GM10248 (cell line): ENCODE measurements around the gene GPD2.

Source experiments
- CTCF ChIA-PET: fragments of 300-600 bp; sonication (Branson Sonifier 250); formaldehyde crosslinking; extraction: SDS; loops from one replicate; lab custom pipeline; 2021; ENCODE audit warnings: antibody characterized with exemption; lab: Yijun Ruan, JAX
- POLR2A ChIA-PET: fragments of 350-650 bp; sonication (Branson Sonifier 250); formaldehyde crosslinking; extraction: SDS; loops from one replicate; lab custom pipeline; 2020; ENCODE audit warnings: antibody characterized with exemption; lab: Yijun Ruan, JAX
- DNase-seq: peaks from one replicate; pipeline ENCODE4 v3.0.0; 2012; ENCODE audit errors: extremely low spot score
- CTCF ChIP-seq: IDR thresholded peaks from 2 replicates; pipeline ENCODE4 v1.5.1; 2012; ENCODE audit warnings: mild to moderate bottlenecking, low read depth; ENCODE audit errors: extremely low read depth, missing control alignments, control extremely low read depth

The GPD2 gene

GRCh38 chr2:156399224-156399949 lies 36.8 kb upstream of the GPD2 start:
- TF ChIP-seq CTCF = no peak
- ChIA-PET POLR2A (no interaction called here), CTCF (interaction anchor here (0.9 to 3.5 kb wide), 8 partner anchors 11 to 188 kb away, joined by 3 to 19 read pairs (median 7); no protein-coding TSS in a partner anchor)
- DNase-seq = no peak

GRCh38 chr2:156399950-156400705 lies 36.1 kb upstream of the GPD2 start:
- ChIA-PET CTCF (interaction anchor here (0.9 to 3.5 kb wide), 12 partner anchors 10 to 187 kb away, joined by 3 to 19 read pairs (median 4); no protein-coding TSS in a partner anchor), POLR2A (interaction anchor here (0.7 kb wide), 1 partner anchor 16 kb away, joined by 3 read pairs; no protein-coding TSS in a partner anchor)

GRCh38 chr2:156400706-156401678 lies 35.2 kb upstream of the GPD2 start:
- TF ChIP-seq CTCF = no peak
- POLR2A ChIA-PET = interaction anchor here (0.7 kb wide), 1 partner anchor 15 kb away, joined by 3 read pairs; no protein-coding TSS in a partner anchor
- DNase-seq = peak; percentile 59
- CTCF ChIA-PET = interaction anchor here (0.9 to 3.5 kb wide), 12 partner anchors 10 to 186 kb away, joined by 3 to 19 read pairs (median 5); no protein-coding TSS in a partner anchor

More at GRCh38 chr2:156399950-156400705, 36.1 kb upstream of the GPD2 start:
- DNase-seq = peak; percentile 55
- no peak for TF ChIP-seq CTCF

- TF ChIP-seq CTCF = no peak
- ChIA-PET POLR2A (no interaction called here), CTCF (interaction anchor here (1.9 kb wide), 1 partner anchor 10 kb away, joined by 5 read pairs; no protein-coding TSS in a partner anchor)
Observed at GRCh38 chr2:156401861-156402260, 34.3 kb upstream of the GPD2 start.

GRCh38 chr2:156405586-156405985 lies 30.6 kb upstream of the GPD2 start:
- no peak for DNase-seq
- no peak for TF ChIP-seq CTCF
- ChIA-PET POLR2A (no interaction called here), CTCF (interaction anchor here (1.2 to 1.9 kb wide), 4 partner anchors 19 to 109 kb away, joined by 3 to 6 read pairs (median 4); no protein-coding TSS in a partner anchor)

More at GRCh38 chr2:156401861-156402260, 34.3 kb upstream of the GPD2 start:
- DNase-seq = no peak
